Measurements from ENCODE around the gene PLCXD3.
"Not testable (repeated sequence)": the region's sequence is repeated elsewhere in the genome, so short reads cannot be mapped to it uniquely, and the experiment has no call there.

PLCXD3 gene

DNA sequence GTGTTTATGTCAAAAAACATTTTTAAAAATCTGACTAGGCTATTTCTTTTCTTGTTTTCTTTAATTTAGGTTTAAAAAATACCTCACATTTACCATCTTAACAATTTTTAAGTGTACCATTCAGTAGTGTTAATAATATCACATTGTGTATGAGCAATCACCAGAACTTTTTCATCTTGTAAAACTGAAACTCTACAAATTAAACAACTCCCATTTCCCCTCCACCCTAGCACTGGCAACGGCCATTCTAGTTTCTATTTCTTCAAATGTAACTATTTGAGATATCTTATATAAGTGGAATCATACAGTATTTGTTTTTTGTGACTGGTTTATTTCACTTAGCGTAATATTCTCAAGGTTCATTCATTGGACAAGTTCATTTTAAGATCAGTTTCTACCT, 27.7 kb downstream of the PLCXD3 start:
- DNase-seq = no peak

- DNase-seq = no peak
These were observed 28.2 kb downstream of the PLCXD3 start for GRCh38 chr5:41482173-41482572.

DNA sequence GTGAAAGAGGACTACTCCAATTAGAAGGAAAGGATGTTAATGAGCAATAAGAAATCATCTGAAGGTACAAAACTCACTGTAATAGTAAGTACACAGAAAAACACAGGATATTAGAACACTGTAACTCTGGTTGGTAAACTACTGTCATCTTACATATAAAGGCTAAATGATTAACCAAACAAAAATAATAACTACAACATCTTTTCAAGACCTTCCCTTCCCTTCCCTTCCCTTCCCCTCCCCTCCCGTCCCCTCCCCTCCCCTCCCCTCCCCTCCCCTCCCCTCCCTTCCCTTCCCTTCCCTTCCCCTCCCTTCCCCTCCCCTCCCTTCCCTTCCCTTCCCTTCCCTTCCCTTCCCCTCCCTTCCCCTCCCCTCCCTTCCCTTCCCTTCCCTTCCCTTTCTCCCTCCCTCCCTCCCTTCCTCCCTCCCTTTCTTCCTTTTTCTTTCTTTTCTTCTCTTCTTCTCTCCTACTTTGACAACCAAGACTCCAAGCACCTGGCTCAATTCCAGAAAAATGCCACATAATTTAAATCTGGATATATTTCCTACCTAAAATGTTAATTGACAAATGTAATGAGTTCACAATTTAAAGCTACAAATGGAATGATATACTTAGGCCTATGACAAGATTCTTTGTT, 38.7 kb downstream of the PLCXD3 start:
- not testable (repeated sequence) for DNase-seq

- DNase-seq = no peak
These were observed 44.8 kb downstream of the PLCXD3 start for GRCh38 chr5:41465493-41466171.

GRCh38 chr5:41459557-41459956, 50.8 kb downstream of the PLCXD3 start:
- DNase-seq = no peak

GRCh38 chr5:41457094-41457493, 53.3 kb downstream of the PLCXD3 start:
- no peak for DNase-seq

DNA sequence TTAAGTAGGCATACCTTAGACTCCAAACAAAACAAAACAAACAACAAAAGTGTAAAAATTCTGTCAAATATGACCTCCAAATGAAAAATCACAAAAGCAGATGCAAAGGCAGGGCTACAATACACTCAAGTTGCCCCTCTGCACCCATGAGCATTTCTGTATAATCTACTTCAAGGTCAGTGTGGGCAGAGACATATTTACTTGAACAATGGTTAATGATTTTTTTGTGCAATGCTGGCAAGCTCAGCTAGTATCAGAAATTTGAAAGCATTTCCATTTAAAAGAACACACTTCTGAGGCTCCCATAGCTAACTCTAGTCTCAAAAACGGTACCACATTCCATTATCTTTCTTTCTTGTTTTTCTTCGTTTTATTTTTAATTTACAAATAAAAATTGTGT, 57.9 kb downstream of the PLCXD3 start:
- no peak for DNase-seq

- no peak for DNase-seq
These were observed 62.5 kb downstream of the PLCXD3 start for GRCh38 chr5:41447650-41448510.

GRCh38 chr5:41445937-41446563, 64.4 kb downstream of the PLCXD3 start:
- DNase-seq = no peak

DNA sequence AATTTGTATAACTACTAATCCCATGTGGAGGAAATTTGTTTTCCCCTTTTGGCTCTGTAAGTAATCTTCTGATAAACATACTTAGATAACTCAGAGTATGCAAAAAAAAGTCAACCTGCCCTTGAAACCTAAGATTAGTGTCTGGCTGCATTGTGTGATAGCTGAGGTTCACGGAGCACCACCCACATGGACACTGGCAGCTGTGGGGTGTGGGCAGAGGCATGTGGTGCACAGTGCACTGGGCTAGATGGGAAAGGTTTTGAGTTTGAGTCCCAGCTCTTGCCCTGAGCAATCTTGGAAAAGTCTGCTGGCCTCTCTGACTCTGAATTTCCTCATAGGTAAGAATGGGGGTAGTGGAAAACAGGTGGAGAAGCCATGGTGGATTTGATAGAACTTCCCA, 75.1 kb downstream of the PLCXD3 start:
- DNase-seq = no peak

GRCh38 chr5:41433552-41434181, 76.7 kb downstream of the PLCXD3 start:
- no peak for DNase-seq

- DNase-seq = no peak
These were observed 77.7 kb downstream of the PLCXD3 start for GRCh38 chr5:41432481-41433253.

DNA sequence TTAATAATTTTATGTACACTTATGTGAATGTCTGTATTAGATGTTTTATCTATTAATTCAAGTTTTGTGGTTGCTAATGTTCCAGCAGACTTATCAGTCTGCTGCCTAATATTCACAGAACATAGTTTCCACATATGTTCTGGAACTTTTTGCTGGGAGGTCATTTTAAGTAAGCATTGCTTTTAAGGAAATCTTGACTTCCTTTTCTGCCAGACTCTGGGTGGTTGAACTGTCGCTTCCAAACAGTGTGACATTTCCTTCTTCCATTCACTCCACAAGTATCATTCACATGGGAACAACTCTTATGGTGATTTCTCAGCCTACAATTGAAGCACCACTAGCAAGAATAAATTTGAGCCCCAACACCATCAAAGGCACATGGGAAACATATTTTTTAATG, 82.9 kb downstream of the PLCXD3 start:
- no peak for DNase-seq

DNA sequence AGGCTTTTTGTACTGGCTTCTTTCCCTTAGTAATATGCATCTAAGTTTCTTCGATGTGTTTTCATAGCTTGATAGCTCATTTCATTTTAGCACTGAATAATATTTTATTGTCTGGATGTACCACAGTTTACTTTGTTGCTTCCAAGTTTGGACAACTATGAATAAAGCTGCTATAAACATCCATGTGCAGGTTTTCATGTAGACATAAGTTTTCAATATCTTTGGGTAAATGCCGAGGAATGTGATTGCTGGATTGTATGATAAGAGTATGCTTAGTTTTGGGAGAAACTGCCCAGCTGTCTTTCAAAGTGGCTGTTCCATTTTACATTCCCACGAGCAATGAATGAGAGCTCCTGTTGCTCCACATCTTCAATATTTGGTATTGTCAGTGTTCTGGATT, 84.7 kb downstream of the PLCXD3 start:
- DNase-seq = no peak

- DNase-seq = no peak
These were observed 89.8 kb downstream of the PLCXD3 start for GRCh38 chr5:41420492-41421067.

GRCh38 chr5:41418220-41419031, 92.0 kb downstream of the PLCXD3 start:
- no peak for DNase-seq

DNA sequence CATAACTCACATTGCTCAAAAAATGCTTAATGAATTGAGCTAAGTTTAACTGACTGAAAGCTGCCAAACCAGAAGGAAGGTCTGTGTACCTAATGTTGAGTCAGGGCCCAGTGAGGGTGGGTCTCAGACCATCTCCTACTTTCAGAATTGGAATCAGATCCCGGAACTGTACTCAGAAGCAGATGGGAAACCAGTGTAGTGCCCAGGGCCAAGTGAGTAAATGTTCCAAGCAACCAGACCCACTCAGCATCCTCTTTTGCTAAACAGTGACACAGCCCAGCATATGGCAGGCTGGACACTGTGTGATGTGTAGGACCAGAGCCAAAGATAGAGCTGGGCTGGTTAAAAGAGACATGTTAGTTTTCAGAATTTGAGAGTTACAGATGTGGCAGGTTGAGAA, 94.1 kb downstream of the PLCXD3 start:
- no peak for DNase-seq

DNA sequence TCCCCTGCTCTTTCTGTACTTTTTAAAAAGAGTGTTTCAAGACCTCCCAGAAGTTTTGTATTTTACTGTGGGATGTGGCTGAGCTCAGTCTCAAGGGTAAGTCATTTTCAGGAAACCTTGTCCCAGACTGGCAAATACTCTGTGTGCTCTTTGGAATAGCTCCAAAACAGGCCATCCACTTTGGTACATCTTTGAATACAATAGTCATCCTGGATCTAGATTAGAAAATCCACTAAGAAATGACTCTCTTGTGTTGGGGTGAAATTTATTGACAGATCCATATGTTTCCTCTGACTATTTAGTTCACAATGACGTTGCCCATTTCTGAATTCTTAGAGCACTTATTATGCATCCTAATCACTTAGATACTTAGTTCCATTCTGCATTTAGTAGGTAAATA, 95.2 kb downstream of the PLCXD3 start:
- no peak for DNase-seq

DNA sequence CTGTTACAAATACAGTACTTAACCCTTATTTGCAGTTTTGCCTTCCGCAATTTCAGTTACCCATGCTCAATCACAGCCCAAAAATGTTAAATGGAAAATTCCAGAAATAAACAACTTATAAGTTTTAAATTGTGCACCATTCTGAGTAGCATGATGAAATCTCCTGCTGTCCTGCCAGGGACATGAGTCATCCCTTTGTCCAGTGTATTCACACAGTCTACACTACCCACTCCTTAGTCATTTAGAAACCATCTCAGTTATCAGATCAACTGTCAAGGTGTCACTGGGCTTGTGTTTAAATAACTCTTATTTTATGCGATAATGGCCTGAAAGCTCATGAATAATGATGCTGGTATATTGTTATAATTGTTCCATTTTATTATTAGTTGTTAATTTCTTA, 95.8 kb downstream of the PLCXD3 start:
- no peak for DNase-seq

- DNase-seq = no peak
These were observed 97.3 kb downstream of the PLCXD3 start for GRCh38 chr5:41413074-41413473.

- DNase-seq = no peak
These were observed 97.9 kb downstream of the PLCXD3 start for GRCh38 chr5:41412496-41412895.
